ENCODE measurements around the gene LAMB3. TPM values are rescaled to one million over a fixed set of nuclear protein-coding genes. Genes with fewer than 3 reads are reported as not detected.

Gene LAMB3
- total RNA-seq, 2 experiments from 2014 or later, result 0.25 to 0.31 TPM

GRCh38 chr1:209618291-209618690 lies 33.9 kb downstream of the LAMB3 start:
- H3K36me3 ChIP-seq (ENCODE audit: insufficient read depth, low read length), result no peaks in the 10 kb centered on the region
- no peak for DNase-seq
- H3K4me3 Mint-ChIP-seq, result no peak overlapping the region
- no peaks in the 10 kb centered on the region for H3K36me3 Mint-ChIP-seq (ENCODE audit: low read depth)
- no peaks in the 10 kb centered on the region for H3K9me3 ChIP-seq (ENCODE audit: control insufficient read depth in 1 of 2, insufficient read depth in 1 of 2, low read length in 2 of 2)
- peaks cover 12% of the 10 kb centered on the region for H3K4me1 Mint-ChIP-seq (ENCODE audit: low read depth)
- H3K27ac ChIP-seq (ENCODE audit: low read depth in 1 of 2, low read length in 2 of 2), result no peak overlapping the region
- ATAC-seq (ENCODE audit: poor library complexity), result no peak
- no peak for TF ChIP-seq CTCF (IDR thresholded peaks at IDR 0.05)
- no peaks in the 10 kb centered on the region for H3K27me3 Mint-ChIP-seq
- intact Hi-C loops (cut with DNase I, micrococcal nuclease), result no loop called here
- peaks cover 16% of the 10 kb centered on the region for H3K4me1 ChIP-seq (ENCODE audit: insufficient read depth, low read length)
- no peak overlapping the region for H3K4me3 ChIP-seq (ENCODE audit: low read length)
- no peaks in the 10 kb centered on the region for H3K9me3 Mint-ChIP-seq
- ChIA-PET POLR2A (no interaction called here), CTCF (no interaction called here)
- H3K27me3 ChIP-seq (ENCODE audit: control insufficient read depth in 1 of 2, insufficient read depth in 2 of 2, low read length in 2 of 2), result no peaks in the 10 kb centered on the region
- no peak overlapping the region for H3K27ac Mint-ChIP-seq

GRCh38 chr1:209617755-209618154 lies 34.5 kb downstream of the LAMB3 start:
- Histone ChIP-seq H3K4me3 (ENCODE audit: low read length) (no peak overlapping the region), H3K27ac (ENCODE audit: low read depth in 1 of 2, low read length in 2 of 2) (no peak overlapping the region), H3K27me3 (ENCODE audit: control insufficient read depth in 1 of 2, insufficient read depth in 2 of 2, low read length in 2 of 2) (no peaks in the 10 kb centered on the region), H3K36me3 (ENCODE audit: insufficient read depth, low read length) (no peaks in the 10 kb centered on the region), H3K9me3 (ENCODE audit: control insufficient read depth in 1 of 2, insufficient read depth in 1 of 2, low read length in 2 of 2) (no peaks in the 10 kb centered on the region), H3K4me1 (ENCODE audit: insufficient read depth, low read length) (peaks cover 19% of the 10 kb centered on the region)
- Mint-ChIP-seq H3K36me3 (ENCODE audit: low read depth) (no peaks in the 10 kb centered on the region), H3K27me3 (no peaks in the 10 kb centered on the region), H3K4me1 (ENCODE audit: low read depth) (peaks cover 12% of the 10 kb centered on the region), H3K9me3 (no peaks in the 10 kb centered on the region), H3K27ac (no peak overlapping the region), H3K4me3 (no peak overlapping the region)
- ChIA-PET POLR2A (no interaction called here), CTCF (no interaction called here)
- no peak for ATAC-seq (ENCODE audit: poor library complexity)
- TF ChIP-seq CTCF (IDR thresholded peaks at IDR 0.05), result no peak
- no peak for DNase-seq
- intact Hi-C loops (cut with DNase I, micrococcal nuclease), result no loop called here

- Mint-ChIP-seq H3K4me3 (no peak overlapping the region), H3K36me3 (ENCODE audit: low read depth) (no peaks in the 10 kb centered on the region), H3K9me3 (no peaks in the 10 kb centered on the region), H3K27ac (no peak overlapping the region), H3K4me1 (ENCODE audit: low read depth) (peaks cover 12% of the 10 kb centered on the region), H3K27me3 (no peaks in the 10 kb centered on the region)
- H3K4me1 ChIP-seq (ENCODE audit: insufficient read depth, low read length), result peaks cover 25% of the 10 kb centered on the region
- DNase-seq (no peak), ATAC-seq (ENCODE audit: poor library complexity) (no peak)
- POLR2A ChIA-PET, result interaction anchor here (0.6 kb wide), 1 partner anchor 227 kb away, joined by 3 read pairs; no protein-coding TSS in a partner anchor
- H3K4me3 ChIP-seq (ENCODE audit: low read length), result no peak overlapping the region
- H3K36me3 ChIP-seq (ENCODE audit: insufficient read depth, low read length), result no peaks in the 10 kb centered on the region
- no peak for TF ChIP-seq CTCF (IDR thresholded peaks at IDR 0.05)
- no peaks in the 10 kb centered on the region for H3K9me3 ChIP-seq (ENCODE audit: control insufficient read depth in 1 of 2, insufficient read depth in 1 of 2, low read length in 2 of 2)
- H3K27me3 ChIP-seq (ENCODE audit: control insufficient read depth in 1 of 2, insufficient read depth in 2 of 2, low read length in 2 of 2), result no peaks in the 10 kb centered on the region
- CTCF ChIA-PET, result no interaction called here
- intact Hi-C loops (cut with DNase I, micrococcal nuclease), result no loop called here
- no peak overlapping the region for H3K27ac ChIP-seq (ENCODE audit: low read depth in 1 of 2, low read length in 2 of 2)
Measured at GRCh38 chr1:209617047-209617673, 35.1 kb downstream of the LAMB3 start.
